PC-9 (cell line): ENCODE results near the gene PDE10A. TPM values are rescaled to one million over a fixed set of nuclear protein-coding genes. Genes with fewer than 3 reads are reported as not detected.

Experiments used
- BruUV-seq: library from RNA; stranded (reverse); fragments of 400-500 nt; replicated peaks from 2 replicates; lab custom pipeline; 2021; lab: Mats Ljungman, UMichigan
- CTCF ChIA-PET: fragments of 300-600 bp; sonication (Branson Sonifier 250); formaldehyde crosslinking; loops from one replicate; lab custom pipeline; 2022; ENCODE audit warnings: antibody characterized with exemption; lab: Charles Lee
- POLR2A ChIA-PET: fragments of 300-600 bp; sonication (Branson Sonifier 250); formaldehyde crosslinking; loops from one replicate; lab custom pipeline; 2022; ENCODE audit warnings: antibody characterized with exemption; ENCODE audit not compliant: unreplicated experiment; lab: Charles Lee
- DNase-seq, 2 experiments: peaks; one replicate each; pipeline versions ENCODE4 v3.0.0 to v3.0.0-alpha.2; 2015 to 2022; ENCODE audit warnings: mixed read lengths in 1 of 2
- H2AFZ ChIP-seq: fragments of 200-600 bp; sonication (generic); 2 replicates; pipeline ENCODE4 v1.8.1; 2017; ENCODE audit warnings: antibody characterized with exemption
- H3F3A ChIP-seq: fragments of 200-600 bp; sonication (generic); 2 replicates; pipeline ENCODE4 v1.8.1; 2017; ENCODE audit warnings: antibody characterized with exemption, mild to moderate bottlenecking, low read depth; ENCODE audit not compliant: insufficient read depth
- H3K27ac ChIP-seq: fragments of 200-600 bp; sonication (generic); 2 replicates; pipeline ENCODE4 v1.6.1; 2016; ENCODE audit warnings: mixed run types
- H3K27me3 ChIP-seq: fragments of 200-600 bp; sonication (generic); 2 replicates; pipeline ENCODE4 v1.6.1; 2016; ENCODE audit warnings: low read depth, mixed run types; ENCODE audit not compliant: insufficient read depth
- H3K36me3 ChIP-seq: fragments of 200-600 bp; sonication (generic); 2 replicates; pipeline ENCODE4 v1.6.1; 2016; ENCODE audit warnings: low read depth, mixed run types
- H3K4me1 ChIP-seq: fragments of 200-600 bp; sonication (generic); replicated peaks from 2 replicates; pipeline ENCODE4 v1.6.1; 2016; ENCODE audit warnings: mixed run types; ENCODE audit not compliant: insufficient read depth
- H3K4me2 ChIP-seq: fragments of 200-600 bp; sonication (generic); 2 replicates; pipeline ENCODE4 v1.6.1; 2017; ENCODE audit warnings: mixed run types
- H3K4me3 ChIP-seq: fragments of 200-600 bp; sonication (generic); 2 replicates; pipeline ENCODE4 v1.6.1; 2016; ENCODE audit warnings: mixed run types
- H3K79me2 ChIP-seq: fragments of 200-600 bp; sonication (generic); 2 replicates; pipeline ENCODE4 v1.6.1; 2017; ENCODE audit warnings: low read depth, mixed run types
- H3K9me2 ChIP-seq: fragments of 200-600 bp; sonication (generic); 2 replicates; pipeline ENCODE4 v1.8.1; 2017; ENCODE audit warnings: mild to moderate bottlenecking; ENCODE audit not compliant: insufficient read depth
- H3K9me3 ChIP-seq: fragments of 200-600 bp; sonication (generic); 2 replicates; pipeline ENCODE4 v1.8.1; 2016; ENCODE audit warnings: low read depth; ENCODE audit not compliant: insufficient read depth
- H4K20me1 ChIP-seq: fragments of 200-600 bp; sonication (generic); 2 replicates; pipeline ENCODE4 v1.8.1; 2017; ENCODE audit not compliant: insufficient read depth
- CTCF ChIP-seq: fragments of 200-600 bp; sonication (generic); conservative IDR thresholded peaks from 2 replicates; pipeline ENCODE4 v1.6.1; 2017; ENCODE audit warnings: mixed run types, antibody characterized with exemption, mild to moderate bottlenecking, moderate library complexity
- EZH2 ChIP-seq: fragments of 200-600 bp; sonication (generic); IDR thresholded peaks from 2 replicates; pipeline ENCODE4 v1.8.0; 2017; ENCODE audit warnings: antibody characterized with exemption, low read depth
- intact Hi-C: fragments of 100-400 bp; cut with micrococcal nuclease; formaldehyde crosslinking; loops from one replicate; pipeline ENCODE4 v1.10.0; 2022; ENCODE audit not compliant: unreplicated experiment
- total RNA-seq: library from RNA; stranded (reverse); gene quantifications from 2 replicates; pipeline ENCODE4 v1.2.3, GENCODE V29; 2021

PDE10A gene
- total RNA-seq, 1 experiment from 2014 or later: not detected

DNA sequence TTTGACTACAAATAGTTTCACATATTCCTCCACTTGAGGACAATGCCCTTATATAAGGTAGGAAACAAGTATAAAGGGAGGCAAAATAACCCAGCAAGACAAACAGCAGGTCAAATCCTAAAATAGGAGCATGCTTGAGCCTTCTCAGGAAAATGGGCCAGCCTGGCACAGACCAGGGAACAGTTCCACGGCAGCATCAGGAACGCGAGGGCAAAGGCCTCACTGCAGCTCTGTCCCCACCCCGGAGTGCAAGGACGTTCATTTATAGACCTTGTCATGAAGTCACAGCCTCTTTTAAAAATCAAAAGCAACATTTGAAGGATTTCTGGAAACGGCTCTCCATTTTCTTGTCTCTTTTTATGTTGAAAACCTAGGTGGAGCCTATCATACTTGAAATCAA lies 17.1 kb downstream of the PDE10A start:
- POLR2A ChIA-PET: no interaction called here
- no peak overlapping the region for H3K27ac ChIP-seq
- H3K79me2 ChIP-seq: no peaks in the 10 kb centered on the region
- CTCF ChIA-PET: no interaction called here
- TF ChIP-seq CTCF (no peak), EZH2 (no peak)
- intact Hi-C loops: no loop called here
- no peak for DNase-seq
- H3F3A ChIP-seq: no peaks in the 10 kb centered on the region
- H3K4me2 ChIP-seq: no peak overlapping the region
- H3K9me2 ChIP-seq: no peaks in the 10 kb centered on the region
- H3K4me3 ChIP-seq: no peak overlapping the region
- H2AFZ ChIP-seq: no peak overlapping the region
- H3K36me3 ChIP-seq: no peaks in the 10 kb centered on the region
- no peaks in the 10 kb centered on the region for H4K20me1 ChIP-seq
- H3K27me3 ChIP-seq: peaks cover 39% of the 10 kb centered on the region
- no TSS peak for BruUV-seq
- H3K9me3 ChIP-seq: no peaks in the 10 kb centered on the region
- no peaks in the 10 kb centered on the region for H3K4me1 ChIP-seq

DNA sequence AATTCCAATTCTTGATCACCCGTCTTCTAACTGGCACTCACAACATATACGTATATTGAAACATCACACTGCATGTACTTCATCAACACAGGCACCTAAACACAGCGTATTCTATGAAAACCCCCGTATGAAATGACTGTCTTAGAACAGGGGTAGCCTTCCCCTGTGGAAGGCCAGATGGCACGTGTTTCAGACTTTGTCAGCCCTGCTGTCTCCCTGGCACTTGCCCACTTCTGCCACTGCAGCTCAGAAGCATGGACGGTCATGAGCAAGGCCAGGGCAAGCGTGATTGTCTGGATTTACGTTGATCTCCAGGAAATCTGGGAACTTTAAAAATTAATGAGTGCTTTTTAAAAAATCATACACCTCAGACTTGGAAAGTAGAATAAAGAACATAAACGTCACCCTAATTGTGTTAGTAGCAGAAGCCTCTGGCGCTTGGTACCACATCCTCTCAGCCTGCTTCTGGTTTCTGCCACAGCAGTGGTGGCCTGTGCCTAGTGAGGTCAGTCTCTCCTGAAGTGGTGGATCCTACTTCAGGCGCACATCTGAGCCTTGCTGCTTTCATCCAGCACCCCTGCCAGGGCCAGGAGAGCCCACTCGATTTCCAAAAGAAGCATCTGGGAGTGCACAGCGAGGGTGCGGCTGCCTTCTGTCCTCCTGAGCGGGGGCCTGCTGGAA lies 18.3 kb downstream of the PDE10A start:
- TF ChIP-seq CTCF: no peak
- DNase-seq: no peak
- intact Hi-C loops: no loop called here
- H3F3A ChIP-seq: no peaks in the 10 kb centered on the region
- H3K9me3 ChIP-seq: no peaks in the 10 kb centered on the region
- H3K36me3 ChIP-seq: no peaks in the 10 kb centered on the region
- no peaks in the 10 kb centered on the region for H3K79me2 ChIP-seq
- H2AFZ ChIP-seq: no peak overlapping the region
- H3K27ac ChIP-seq: no peak overlapping the region
- H3K9me2 ChIP-seq: no peaks in the 10 kb centered on the region
- BruUV-seq: no TSS peak
- H3K27me3 ChIP-seq: peaks cover 33% of the 10 kb centered on the region
- no peaks in the 10 kb centered on the region for H4K20me1 ChIP-seq
- H3K4me3 ChIP-seq: no peak overlapping the region
- H3K4me2 ChIP-seq: no peak overlapping the region
- ChIA-PET POLR2A (no interaction called here), CTCF (no interaction called here)
- no peaks in the 10 kb centered on the region for H3K4me1 ChIP-seq

GRCh38 chr6:165643015-165643414 lies 20.0 kb downstream of the PDE10A start:
- Histone ChIP-seq H3K36me3 (no peaks in the 10 kb centered on the region), H2AFZ (no peak overlapping the region), H4K20me1 (no peaks in the 10 kb centered on the region), H3K27me3 (peaks cover 28% of the 10 kb centered on the region), H3K79me2 (no peaks in the 10 kb centered on the region), H3K4me3 (no peak overlapping the region), H3K9me2 (no peaks in the 10 kb centered on the region), H3K4me1 (no peaks in the 10 kb centered on the region), H3F3A (no peaks in the 10 kb centered on the region), H3K4me2 (no peak overlapping the region), H3K27ac (no peak overlapping the region), H3K9me3 (no peaks in the 10 kb centered on the region)
- DNase-seq: no peak
- intact Hi-C loops: no loop called here
- ChIA-PET POLR2A (no interaction called here), CTCF (no interaction called here)
- no TSS peak for BruUV-seq
- TF ChIP-seq EZH2: no peak
- TF ChIP-seq CTCF: no peak
